DND-41 (cell line): Measurements from ENCODE around the gene IL1RAPL2.

Experiments used
- EZH2 ChIP-seq: IDR thresholded peaks from 3 replicates; pipeline ENCODE4 v1.6.1; 2012; ENCODE audit warnings: borderline replicate concordance, low read depth, mild to moderate bottlenecking, moderate library complexity, low read length, inconsistent platforms; ENCODE audit not compliant: severe bottlenecking
- TF ChIP-seq, protein P1 (sequence below): IDR thresholded peaks from 2 replicates; pipeline ENCODE4 v1.5.1; 2012; ENCODE audit warnings: borderline replicate concordance, low read length, moderate library complexity, mild to moderate bottlenecking; ENCODE audit not compliant: poor library complexity, severe bottlenecking; ENCODE audit errors: extremely low read depth

DNA sequence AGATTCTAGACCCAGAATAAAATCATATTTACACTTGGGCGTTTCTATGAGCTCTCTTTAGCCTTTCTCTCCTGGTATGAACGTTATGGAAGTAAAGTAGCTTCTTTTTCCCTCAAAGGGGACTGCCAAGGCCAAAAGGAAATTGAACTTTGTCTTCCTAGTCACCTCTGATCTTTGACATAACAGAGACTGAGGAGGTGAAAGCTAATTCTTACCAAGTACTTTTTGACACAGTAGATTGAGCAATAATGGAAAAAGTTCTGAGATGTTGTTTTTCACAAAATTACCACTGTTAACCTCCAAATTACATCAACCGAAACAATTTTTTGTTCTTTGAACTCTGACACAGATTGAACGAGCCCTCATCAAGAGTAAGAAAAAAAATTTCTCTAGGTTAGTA, 336.1 kb downstream of the IL1RAPL2 start:
- TF ChIP-seq, protein P1, sequence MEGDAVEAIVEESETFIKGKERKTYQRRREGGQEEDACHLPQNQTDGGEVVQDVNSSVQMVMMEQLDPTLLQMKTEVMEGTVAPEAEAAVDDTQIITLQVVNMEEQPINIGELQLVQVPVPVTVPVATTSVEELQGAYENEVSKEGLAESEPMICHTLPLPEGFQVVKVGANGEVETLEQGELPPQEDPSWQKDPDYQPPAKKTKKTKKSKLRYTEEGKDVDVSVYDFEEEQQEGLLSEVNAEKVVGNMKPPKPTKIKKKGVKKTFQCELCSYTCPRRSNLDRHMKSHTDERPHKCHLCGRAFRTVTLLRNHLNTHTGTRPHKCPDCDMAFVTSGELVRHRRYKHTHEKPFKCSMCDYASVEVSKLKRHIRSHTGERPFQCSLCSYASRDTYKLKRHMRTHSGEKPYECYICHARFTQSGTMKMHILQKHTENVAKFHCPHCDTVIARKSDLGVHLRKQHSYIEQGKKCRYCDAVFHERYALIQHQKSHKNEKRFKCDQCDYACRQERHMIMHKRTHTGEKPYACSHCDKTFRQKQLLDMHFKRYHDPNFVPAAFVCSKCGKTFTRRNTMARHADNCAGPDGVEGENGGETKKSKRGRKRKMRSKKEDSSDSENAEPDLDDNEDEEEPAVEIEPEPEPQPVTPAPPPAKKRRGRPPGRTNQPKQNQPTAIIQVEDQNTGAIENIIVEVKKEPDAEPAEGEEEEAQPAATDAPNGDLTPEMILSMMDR: no peak
- no peak for TF ChIP-seq EZH2
